AG04450 (cell line): ENCODE results near the gene EFEMP1. TPM values are rescaled to one million over a fixed set of nuclear protein-coding genes. Genes with fewer than 3 reads are reported as not detected.

Source experiments
- CTCF ChIA-PET: fragments of 300-600, 350-600 bp; formaldehyde crosslinking; extraction: SDS; loops from one replicate; lab custom pipeline; 2022; ENCODE audit warnings: antibody characterized with exemption, inconsistent platforms; lab: Charles Lee
- POLR2A ChIA-PET: fragments of 350-600 bp; formaldehyde crosslinking; extraction: SDS; loops from one replicate; lab custom pipeline; 2021; ENCODE audit warnings: antibody characterized with exemption, inconsistent platforms; lab: Yijun Ruan, JAX
- DNase-seq: peaks from one replicate; pipeline ENCODE4 v3.0.0-alpha.2; 2011; ENCODE audit warnings: low read depth, low spot score
- H3K27ac ChIP-seq: one replicate; pipeline ENCODE4 v1.5.1; 2012; ENCODE audit warnings: low read depth, low read length, control low read depth
- H3K27me3 ChIP-seq: one replicate; pipeline ENCODE4 v1.6.0; 2012; ENCODE audit warnings: low read length; ENCODE audit not compliant: control insufficient read depth, insufficient read depth
- H3K4me3 ChIP-seq: 2 replicates; pipeline ENCODE4 v1.5.1; 2011; ENCODE audit warnings: mild to moderate bottlenecking, low read depth, low read length, control low read depth
- H3K9me3 ChIP-seq: 2 replicates; pipeline ENCODE4 v1.5.1; 2012; ENCODE audit warnings: low read length; ENCODE audit not compliant: control insufficient read depth, insufficient read depth
- CTCF ChIP-seq: IDR thresholded peaks from 2 replicates; pipeline ENCODE4 v1.5.1; 2011; ENCODE audit warnings: low read depth, low read length, control low read depth, inconsistent platforms
- polyA plus RNA-seq: library from polyadenylated mRNA; depleted of rRNA; stranded (reverse); fragments of >200 nt; gene quantifications from 2 replicates; pipeline ENCODE4 v1.2.3, GENCODE V29; 2011

Gene EFEMP1
- polyA plus RNA-seq, 1 experiment, result 423 TPM

- ChIA-PET CTCF (interaction anchor here (1.9 kb wide), 1 partner anchor 25 kb away, joined by 5 read pairs; no protein-coding TSS in a partner anchor), POLR2A (no interaction called here)
- Histone ChIP-seq H3K27ac (no peak overlapping the region), H3K9me3 (no peaks in the 10 kb centered on the region; the same call in 1 of the 2 replicates), H3K4me3 (no peak overlapping the region), H3K27me3 (no peaks in the 10 kb centered on the region)
- DNase-seq, result no peak
- no peak for TF ChIP-seq CTCF
These were observed 12.8 kb upstream of the EFEMP1 start for GRCh38 chr2:55936351-55936750.

- DNase-seq, result no peak
- ChIA-PET CTCF (no interaction called here), POLR2A (no interaction called here)
- no peaks in the 10 kb centered on the region for H3K27me3 ChIP-seq
- H3K9me3 ChIP-seq, result no peaks in the 10 kb centered on the region; the same call in 1 of the 2 replicates
- no peak for TF ChIP-seq CTCF
- H3K27ac ChIP-seq, result no peak overlapping the region
- H3K4me3 ChIP-seq, result no peak overlapping the region
These were observed 10.8 kb upstream of the EFEMP1 start for GRCh38 chr2:55934337-55934736.

GRCh38 chr2:55932843-55933242 lies 9.3 kb upstream of the EFEMP1 start:
- no peak for DNase-seq
- no peaks in the 10 kb centered on the region for H3K9me3 ChIP-seq
- no peaks in the 10 kb centered on the region for H3K27me3 ChIP-seq
- ChIA-PET CTCF (interaction anchor here (1.4 to 1.6 kb wide), 2 partner anchors 10 to 27 kb away, joined by 3 to 4 read pairs; no protein-coding TSS in a partner anchor), POLR2A (no interaction called here)
- TF ChIP-seq CTCF, result no peak
- H3K4me3 ChIP-seq, result no peak overlapping the region
- H3K27ac ChIP-seq, result no peak overlapping the region

GRCh38 chr2:55931281-55931680 lies 7.7 kb upstream of the EFEMP1 start:
- Histone ChIP-seq H3K27me3 (no peaks in the 10 kb centered on the region), H3K27ac (no peak overlapping the region), H3K9me3 (no peaks in the 10 kb centered on the region), H3K4me3 (no peak overlapping the region)
- ChIA-PET POLR2A (no interaction called here), CTCF (interaction anchor here (0.8 kb wide), 1 partner anchor 103 kb away, joined by 4 read pairs; no protein-coding TSS in a partner anchor)
- no peak for TF ChIP-seq CTCF
- no peak for DNase-seq

- POLR2A ChIA-PET, result no interaction called here
- H3K27me3 ChIP-seq, result no peaks in the 10 kb centered on the region
- no peak overlapping the region for H3K4me3 ChIP-seq
- no peaks in the 10 kb centered on the region for H3K9me3 ChIP-seq
- H3K27ac ChIP-seq, result no peak overlapping the region
- DNase-seq, result no peak
- TF ChIP-seq CTCF, result no peak
- CTCF ChIA-PET, result interaction anchor here (1.2 kb wide), 1 partner anchor 32 kb away, joined by 4 read pairs; no protein-coding TSS in a partner anchor
These were observed 5.9 kb upstream of the EFEMP1 start for GRCh38 chr2:55929476-55929875.
